ENCODE data around the gene CRK. TPM values are rescaled to one million over a fixed set of nuclear protein-coding genes. Genes with fewer than 3 reads are reported as not detected.

Gene CRK
- total and polyA plus RNA-seq, 10 of the 15 experiments (the other 5 are each of a cell fraction or from before 2014, with no cell fraction given), result 11.1 to 23.8 (median 20.5) TPM

GRCh38 chr17:1484676-1485422, 28.8 kb upstream of the CRK start (continued):
- TF ChIP-seq, protein P1, sequence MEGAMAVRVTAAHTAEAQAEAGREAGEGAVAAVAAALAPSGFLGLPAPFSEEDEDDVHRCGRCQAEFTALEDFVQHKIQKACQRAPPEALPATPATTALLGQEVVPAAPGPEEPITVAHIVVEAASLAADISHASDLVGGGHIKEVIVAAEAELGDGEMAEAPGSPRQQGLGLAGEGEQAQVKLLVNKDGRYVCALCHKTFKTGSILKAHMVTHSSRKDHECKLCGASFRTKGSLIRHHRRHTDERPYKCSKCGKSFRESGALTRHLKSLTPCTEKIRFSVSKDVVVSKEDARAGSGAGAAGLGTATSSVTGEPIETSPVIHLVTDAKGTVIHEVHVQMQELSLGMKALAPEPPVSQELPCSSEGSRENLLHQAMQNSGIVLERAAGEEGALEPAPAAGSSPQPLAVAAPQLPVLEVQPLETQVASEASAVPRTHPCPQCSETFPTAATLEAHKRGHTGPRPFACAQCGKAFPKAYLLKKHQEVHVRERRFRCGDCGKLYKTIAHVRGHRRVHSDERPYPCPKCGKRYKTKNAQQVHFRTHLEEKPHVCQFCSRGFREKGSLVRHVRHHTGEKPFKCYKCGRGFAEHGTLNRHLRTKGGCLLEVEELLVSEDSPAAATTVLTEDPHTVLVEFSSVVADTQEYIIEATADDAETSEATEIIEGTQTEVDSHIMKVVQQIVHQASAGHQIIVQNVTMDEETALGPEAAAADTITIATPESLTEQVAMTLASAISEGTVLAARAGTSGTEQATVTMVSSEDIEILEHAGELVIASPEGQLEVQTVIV (IDR thresholded peaks at IDR 0.05; ENCODE audit: borderline replicate concordance, partially characterized antibody), result no peak
- TF ChIP-seq KLF5 (IDR thresholded peaks at IDR 0.05; ENCODE audit: partially characterized antibody) (no peak), PML (IDR thresholded peaks at IDR 0.05; ENCODE audit: low read length) (no peak), NFYB (IDR thresholded peaks at IDR 0.05; ENCODE audit: insufficient read depth, low read depth, low read length) (0 out of 2 replicates have a peak, but pooled peaks have one; percentile 14), KDM1A (IDR thresholded peaks at IDR 0.05; ENCODE audit: borderline replicate concordance) (no peak), CHD2 (IDR thresholded peaks at IDR 0.05; ENCODE audit: borderline replicate concordance, low read depth, low read length) (peak; percentile 29; the same call in 1 of the 2 replicates), ZNF24 (IDR thresholded peaks at IDR 0.05) (no peak), MYC (IDR thresholded peaks at IDR 0.05; ENCODE audit: insufficient read depth, insufficient read length, insufficient replicate concordance, low read length, severe bottlenecking) (no peak), USF2 (IDR thresholded peaks at IDR 0.05; ENCODE audit: borderline replicate concordance, low read depth, low read length) (no peak; the same call in 1 of the 2 replicates), DPF2 (IDR thresholded peaks at IDR 0.05) (peak; percentile 61; the same call in 1 of the 2 replicates), FOXK2 (IDR thresholded peaks at IDR 0.05) (no peak), SREBF1 (IDR thresholded peaks at IDR 0.05; ENCODE audit: low read length) (no peak), ASH2L (IDR thresholded peaks at IDR 0.05; ENCODE audit: borderline replicate concordance, low read depth) (no peak), SREBF2 (IDR thresholded peaks at IDR 0.05; ENCODE audit: low read length) (no peak), ZBTB4 (CRISPR knock-in tag; IDR thresholded peaks at IDR 0.05) (no peak), KAT2A (conservative IDR thresholded peaks at IDR 0.05; ENCODE audit: control insufficient read depth, low read depth, low read length) (no peak)
- TF ChIP-seq, protein P2, sequence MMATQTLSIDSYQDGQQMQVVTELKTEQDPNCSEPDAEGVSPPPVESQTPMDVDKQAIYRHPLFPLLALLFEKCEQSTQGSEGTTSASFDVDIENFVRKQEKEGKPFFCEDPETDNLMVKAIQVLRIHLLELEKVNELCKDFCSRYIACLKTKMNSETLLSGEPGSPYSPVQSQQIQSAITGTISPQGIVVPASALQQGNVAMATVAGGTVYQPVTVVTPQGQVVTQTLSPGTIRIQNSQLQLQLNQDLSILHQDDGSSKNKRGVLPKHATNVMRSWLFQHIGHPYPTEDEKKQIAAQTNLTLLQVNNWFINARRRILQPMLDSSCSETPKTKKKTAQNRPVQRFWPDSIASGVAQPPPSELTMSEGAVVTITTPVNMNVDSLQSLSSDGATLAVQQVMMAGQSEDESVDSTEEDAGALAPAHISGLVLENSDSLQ (IDR thresholded peaks at IDR 0.05), result peak; percentile 24; the same call in 1 of the 2 replicates
- TF ChIP-seq, protein P3, sequence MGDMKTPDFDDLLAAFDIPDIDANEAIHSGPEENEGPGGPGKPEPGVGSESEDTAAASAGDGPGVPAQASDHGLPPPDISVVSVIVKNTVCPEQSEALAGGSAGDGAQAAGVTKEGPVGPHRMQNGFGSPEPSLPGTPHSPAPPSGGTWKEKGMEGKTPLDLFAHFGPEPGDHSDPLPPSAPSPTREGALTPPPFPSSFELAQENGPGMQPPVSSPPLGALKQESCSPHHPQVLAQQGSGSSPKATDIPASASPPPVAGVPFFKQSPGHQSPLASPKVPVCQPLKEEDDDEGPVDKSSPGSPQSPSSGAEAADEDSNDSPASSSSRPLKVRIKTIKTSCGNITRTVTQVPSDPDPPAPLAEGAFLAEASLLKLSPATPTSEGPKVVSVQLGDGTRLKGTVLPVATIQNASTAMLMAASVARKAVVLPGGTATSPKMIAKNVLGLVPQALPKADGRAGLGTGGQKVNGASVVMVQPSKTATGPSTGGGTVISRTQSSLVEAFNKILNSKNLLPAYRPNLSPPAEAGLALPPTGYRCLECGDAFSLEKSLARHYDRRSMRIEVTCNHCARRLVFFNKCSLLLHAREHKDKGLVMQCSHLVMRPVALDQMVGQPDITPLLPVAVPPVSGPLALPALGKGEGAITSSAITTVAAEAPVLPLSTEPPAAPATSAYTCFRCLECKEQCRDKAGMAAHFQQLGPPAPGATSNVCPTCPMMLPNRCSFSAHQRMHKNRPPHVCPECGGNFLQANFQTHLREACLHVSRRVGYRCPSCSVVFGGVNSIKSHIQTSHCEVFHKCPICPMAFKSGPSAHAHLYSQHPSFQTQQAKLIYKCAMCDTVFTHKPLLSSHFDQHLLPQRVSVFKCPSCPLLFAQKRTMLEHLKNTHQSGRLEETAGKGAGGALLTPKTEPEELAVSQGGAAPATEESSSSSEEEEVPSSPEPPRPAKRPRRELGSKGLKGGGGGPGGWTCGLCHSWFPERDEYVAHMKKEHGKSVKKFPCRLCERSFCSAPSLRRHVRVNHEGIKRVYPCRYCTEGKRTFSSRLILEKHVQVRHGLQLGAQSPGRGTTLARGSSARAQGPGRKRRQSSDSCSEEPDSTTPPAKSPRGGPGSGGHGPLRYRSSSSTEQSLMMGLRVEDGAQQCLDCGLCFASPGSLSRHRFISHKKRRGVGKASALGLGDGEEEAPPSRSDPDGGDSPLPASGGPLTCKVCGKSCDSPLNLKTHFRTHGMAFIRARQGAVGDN (IDR thresholded peaks at IDR 0.05), result no peak
